ENCODE data around the gene CFAP69.
"Not testable (repeated sequence)": the region's sequence is repeated elsewhere in the genome, so short reads cannot be mapped to it uniquely, and the experiment has no call there.

DNA sequence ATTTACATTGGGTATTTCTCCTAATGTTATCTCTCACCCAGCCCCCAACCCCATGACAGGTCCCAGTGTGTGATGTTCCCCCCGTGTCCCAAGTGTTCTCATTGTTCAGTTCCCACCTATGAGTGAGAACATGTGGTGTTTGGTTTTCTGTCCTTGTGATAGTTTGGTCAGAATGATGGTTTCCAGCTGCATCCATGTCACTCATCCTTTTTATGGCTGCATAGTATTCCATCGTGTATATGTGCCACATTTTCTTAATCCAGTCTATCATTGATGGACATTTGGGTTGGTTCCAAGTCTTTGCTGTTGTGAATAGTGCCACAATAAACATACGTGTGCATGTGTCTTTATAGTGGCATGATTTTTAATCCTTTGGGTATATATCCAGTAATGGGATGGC is 105.1 kb downstream of the CFAP69 start:
- not testable (repeated sequence) for TF ChIP-seq CTBP1 (IDR thresholded peaks at IDR 0.05; ENCODE audit: borderline replicate concordance); FOXA1 (IDR thresholded peaks at IDR 0.05); L3MBTL2 (conservative IDR thresholded peaks at IDR 0.05); BHLHE40 (IDR thresholded peaks at IDR 0.05; ENCODE audit: borderline replicate concordance); ARNT (IDR thresholded peaks at IDR 0.05); ZNF384 (IDR thresholded peaks at IDR 0.05); ELF4 (IDR thresholded peaks at IDR 0.05); FOXM1 (IDR thresholded peaks at IDR 0.05; ENCODE audit: borderline replicate concordance); SP1 (IDR thresholded peaks at IDR 0.05); LEF1 (IDR thresholded peaks at IDR 0.05; ENCODE audit: borderline replicate concordance); SUZ12 (IDR thresholded peaks at IDR 0.05); NFRKB (IDR thresholded peaks at IDR 0.05); HDGF (IDR thresholded peaks at IDR 0.05; ENCODE audit: borderline replicate concordance)
- TF ChIP-seq, protein P1, sequence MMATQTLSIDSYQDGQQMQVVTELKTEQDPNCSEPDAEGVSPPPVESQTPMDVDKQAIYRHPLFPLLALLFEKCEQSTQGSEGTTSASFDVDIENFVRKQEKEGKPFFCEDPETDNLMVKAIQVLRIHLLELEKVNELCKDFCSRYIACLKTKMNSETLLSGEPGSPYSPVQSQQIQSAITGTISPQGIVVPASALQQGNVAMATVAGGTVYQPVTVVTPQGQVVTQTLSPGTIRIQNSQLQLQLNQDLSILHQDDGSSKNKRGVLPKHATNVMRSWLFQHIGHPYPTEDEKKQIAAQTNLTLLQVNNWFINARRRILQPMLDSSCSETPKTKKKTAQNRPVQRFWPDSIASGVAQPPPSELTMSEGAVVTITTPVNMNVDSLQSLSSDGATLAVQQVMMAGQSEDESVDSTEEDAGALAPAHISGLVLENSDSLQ (IDR thresholded peaks at IDR 0.05): not testable (repeated sequence)
